ENCODE measurements around the gene MCMBP.

Gene MCMBP

GRCh38 chr10:119781498-119781897 is 91.1 kb downstream of the MCMBP start:
- no peak for DNase-seq

- no peak for DNase-seq
These were observed 91.7 kb downstream of the MCMBP start for GRCh38 chr10:119780879-119781480.
